ENCODE measurements around the gene RPS26.
"Not testable (repeated sequence)": the region's sequence is repeated elsewhere in the genome, so short reads cannot be mapped to it uniquely, and the experiment has no call there.

DNA sequence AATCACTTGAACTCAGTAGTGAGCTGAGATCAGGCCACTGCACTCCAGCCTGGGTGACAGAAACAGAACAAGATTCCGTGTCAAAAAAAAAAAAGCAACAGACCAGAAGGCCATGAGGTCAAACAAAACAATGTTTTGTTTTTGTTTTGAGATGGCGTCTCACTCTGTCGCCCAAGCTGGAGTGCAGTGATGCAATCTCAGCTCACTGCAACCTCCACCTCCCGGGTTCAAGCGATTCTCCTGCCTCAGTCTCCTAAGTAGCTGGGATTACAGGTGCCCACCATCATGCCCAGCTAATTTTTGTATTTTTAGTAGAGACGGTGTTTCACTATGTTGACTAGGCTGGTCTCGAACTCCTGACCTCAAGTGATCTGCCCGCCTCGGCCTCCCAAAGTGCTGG is 36.2 kb downstream of the RPS26 start:
- TF ChIP-seq, protein P1, sequence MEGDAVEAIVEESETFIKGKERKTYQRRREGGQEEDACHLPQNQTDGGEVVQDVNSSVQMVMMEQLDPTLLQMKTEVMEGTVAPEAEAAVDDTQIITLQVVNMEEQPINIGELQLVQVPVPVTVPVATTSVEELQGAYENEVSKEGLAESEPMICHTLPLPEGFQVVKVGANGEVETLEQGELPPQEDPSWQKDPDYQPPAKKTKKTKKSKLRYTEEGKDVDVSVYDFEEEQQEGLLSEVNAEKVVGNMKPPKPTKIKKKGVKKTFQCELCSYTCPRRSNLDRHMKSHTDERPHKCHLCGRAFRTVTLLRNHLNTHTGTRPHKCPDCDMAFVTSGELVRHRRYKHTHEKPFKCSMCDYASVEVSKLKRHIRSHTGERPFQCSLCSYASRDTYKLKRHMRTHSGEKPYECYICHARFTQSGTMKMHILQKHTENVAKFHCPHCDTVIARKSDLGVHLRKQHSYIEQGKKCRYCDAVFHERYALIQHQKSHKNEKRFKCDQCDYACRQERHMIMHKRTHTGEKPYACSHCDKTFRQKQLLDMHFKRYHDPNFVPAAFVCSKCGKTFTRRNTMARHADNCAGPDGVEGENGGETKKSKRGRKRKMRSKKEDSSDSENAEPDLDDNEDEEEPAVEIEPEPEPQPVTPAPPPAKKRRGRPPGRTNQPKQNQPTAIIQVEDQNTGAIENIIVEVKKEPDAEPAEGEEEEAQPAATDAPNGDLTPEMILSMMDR (IDR thresholded peaks at IDR 0.05) = not testable (repeated sequence)
- TF ChIP-seq POLR2AphosphoS5 (IDR thresholded peaks at IDR 0.05); EP300 (IDR thresholded peaks at IDR 0.05); POLR2A (IDR thresholded peaks at IDR 0.05; ENCODE audit: low read depth): not testable (repeated sequence)

Measured in esophagus muscularis mucosa (tissue), 4 donors.